GM19397 (cell line): ENCODE measurements around the gene ADGRG3.
"Not testable (repeated sequence)": the region's sequence is repeated elsewhere in the genome, so short reads cannot be mapped to it uniquely, and the experiment has no call there.

Experiments
- ATAC-seq: cut with Tn5 transposase; IDR thresholded peaks from one replicate; pipeline ENCODE4 v1.9.1; 2021; ENCODE audit warnings: mild to moderate bottlenecking, moderate library complexity; ENCODE audit not compliant: unreplicated experiment

ADGRG3 gene

DNA sequence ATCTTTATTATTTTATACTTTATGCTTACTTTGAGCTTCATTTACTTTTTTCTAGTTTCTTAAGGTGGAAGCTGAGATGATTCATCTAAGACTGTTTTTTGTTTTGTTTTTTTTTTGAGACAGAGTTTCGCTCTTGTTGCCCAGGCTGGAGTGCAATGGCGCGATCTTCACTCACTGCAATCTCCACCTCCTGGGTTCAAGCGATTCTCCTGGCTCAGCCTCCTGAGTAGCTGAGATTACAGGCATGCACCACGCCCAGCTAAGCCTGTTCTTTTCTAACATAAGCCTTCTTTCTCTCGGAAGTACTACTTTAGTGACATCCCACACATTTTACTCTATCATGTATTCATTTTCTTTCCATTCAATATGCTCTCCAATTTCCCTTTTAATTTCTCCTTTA is 44.5 kb downstream of the ADGRG3 start:
- not testable (repeated sequence) for ATAC-seq

DNA sequence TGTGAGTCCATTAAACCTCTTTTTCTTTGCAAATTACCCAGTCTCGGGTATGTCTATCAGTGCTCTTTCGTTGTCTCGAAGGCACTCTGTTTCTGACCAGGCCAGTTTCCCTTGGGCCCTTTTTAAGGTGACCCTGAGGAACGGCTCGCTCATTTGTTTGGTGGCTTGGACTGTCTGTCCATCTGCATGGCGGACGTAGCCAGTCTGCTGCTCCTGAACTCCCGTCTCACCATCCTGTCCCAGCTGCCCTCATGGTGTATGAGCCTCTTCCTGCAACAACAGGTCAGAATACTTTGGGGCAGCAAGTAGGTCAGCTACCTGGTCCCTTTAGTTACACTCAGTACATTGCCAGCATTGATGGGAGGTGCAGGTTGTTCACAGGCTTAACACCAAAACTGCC is 45.5 kb downstream of the ADGRG3 start:
- no peak for ATAC-seq

DNA sequence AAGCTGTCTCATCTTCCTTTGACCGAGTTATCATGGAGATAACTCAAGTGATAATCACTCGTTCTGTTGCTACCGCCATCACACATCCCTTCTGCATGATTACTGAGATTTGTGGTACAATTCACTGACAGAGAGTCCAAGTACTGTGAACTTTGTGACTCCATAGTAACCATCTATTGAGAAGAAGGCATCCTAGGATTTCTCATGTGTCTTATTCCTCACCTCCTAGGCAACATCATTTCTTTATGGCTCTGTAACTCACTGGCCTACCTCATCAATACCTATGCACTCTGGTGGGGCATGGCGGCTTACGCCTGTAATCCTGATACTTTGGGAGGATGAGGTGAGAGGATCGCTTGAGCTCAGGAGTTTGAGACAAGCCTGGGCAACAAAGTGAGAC is 45.9 kb downstream of the ADGRG3 start:
- no peak for ATAC-seq

DNA sequence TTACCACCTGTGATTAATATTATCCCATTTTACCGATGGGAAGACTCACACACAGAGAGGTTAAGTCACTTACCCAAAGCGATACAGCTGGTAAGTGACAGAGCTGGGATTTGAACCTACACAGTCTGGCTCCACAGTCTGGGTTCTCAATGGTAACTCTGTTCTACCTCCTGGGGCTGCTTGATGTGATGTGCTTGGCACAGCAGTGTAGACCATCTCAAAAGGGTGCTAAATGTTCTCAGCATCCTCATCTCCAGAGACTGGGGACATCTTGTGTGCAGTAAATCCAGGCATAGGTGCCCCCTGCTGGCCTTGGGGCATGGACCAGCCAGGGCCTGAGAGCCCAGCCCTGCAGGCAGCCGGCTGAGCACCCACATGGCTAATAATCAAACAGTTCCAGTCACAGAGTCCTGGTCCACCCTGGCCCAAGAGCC is 52.1 kb downstream of the ADGRG3 start:
- ATAC-seq, result no peak

DNA sequence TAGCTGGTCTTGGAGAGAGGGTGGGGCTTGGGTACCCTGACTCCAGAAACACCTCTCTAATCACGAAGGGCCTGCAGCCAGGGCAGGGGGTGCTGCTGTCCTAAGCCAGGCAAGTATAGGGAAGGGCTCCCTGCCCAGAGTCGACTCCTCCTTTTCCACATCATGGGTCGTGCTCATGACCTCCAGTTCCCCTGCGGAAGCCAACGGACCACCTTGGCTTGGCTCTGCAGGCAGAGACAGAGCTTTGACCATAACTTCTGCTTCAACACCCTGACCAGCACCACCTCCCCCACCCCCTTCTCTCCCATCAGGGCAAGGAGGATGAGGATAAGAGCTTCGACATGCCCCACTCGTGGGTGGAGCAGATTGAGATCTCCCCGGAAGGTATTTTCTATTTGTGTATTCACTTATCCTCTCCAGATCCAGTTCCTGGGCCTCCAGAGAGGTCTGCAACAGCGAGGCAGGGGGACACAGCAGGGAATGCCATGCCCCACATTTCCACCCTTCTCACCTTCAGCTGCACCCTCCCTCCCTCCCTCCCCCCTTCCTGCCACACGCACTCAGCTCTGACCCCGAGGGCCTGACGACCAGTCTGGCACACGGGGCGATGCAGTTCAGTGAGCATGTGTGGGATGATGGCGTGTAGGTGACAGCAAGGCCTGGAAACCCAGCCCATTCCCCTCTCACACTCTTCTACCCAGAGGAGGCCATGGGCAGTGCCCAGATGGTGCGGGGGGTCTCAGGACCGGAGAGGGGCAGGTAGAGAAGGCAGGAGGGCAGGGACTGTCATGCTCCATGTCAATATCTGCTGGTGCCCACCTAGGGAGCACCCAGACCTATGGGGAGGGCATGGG is 53.5 kb downstream of the ADGRG3 start:
- ATAC-seq, result no peak

DNA sequence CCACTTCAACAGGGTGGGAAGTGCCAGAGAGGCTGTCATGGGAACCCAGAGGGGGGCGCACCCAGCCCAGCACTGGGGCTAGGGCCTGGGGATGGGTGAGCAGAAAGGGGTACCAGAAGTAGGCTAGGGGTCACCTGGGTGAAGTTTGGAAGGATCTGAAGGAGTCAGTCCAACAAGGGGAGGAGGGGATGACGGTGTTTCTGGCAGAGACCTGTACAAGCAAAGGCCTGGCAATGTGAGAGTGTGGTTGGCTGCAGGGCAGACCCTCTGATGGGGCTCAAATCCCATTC is 54.0 kb downstream of the ADGRG3 start:
- ATAC-seq, result no peak

DNA sequence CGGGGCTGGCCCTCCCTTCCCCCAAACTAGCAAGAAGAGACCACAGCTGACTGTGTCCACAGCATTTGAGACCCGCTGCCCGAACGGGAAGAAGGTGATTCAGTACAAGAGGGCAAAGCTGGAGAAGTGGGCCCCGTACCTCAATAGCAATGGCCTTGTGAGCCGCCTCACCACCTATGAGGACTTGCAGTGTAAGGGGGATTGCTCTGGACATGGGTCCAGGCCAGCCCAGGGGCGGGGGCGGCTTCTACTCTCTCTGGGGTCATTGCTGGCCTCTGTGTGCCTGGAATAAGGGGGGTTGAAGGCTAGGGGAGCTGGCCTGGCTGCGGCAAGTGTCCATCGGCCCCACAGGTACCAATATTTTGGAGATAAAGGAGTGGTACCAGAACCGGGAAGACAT is 54.5 kb downstream of the ADGRG3 start:
- no peak for ATAC-seq

DNA sequence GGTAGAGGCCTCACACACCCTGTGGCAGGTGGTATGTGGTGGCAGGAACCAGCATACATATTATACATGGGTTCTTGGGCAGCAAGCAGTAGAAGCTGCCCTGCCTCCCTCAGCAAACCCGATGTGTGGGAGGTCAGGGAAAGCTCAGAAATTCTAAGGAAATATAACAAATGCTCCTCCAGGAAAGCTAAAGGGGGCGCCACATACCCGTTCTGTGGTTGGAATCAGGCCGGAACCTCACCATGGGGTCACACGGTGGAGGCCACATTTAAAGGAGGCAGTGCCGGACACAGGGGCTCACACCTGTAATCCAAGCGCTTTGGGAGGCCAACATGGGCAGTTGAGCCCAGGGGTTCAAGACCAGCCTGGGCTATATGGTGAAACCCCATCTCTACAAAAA is 55.1 kb downstream of the ADGRG3 start:
- ATAC-seq, result no peak

DNA sequence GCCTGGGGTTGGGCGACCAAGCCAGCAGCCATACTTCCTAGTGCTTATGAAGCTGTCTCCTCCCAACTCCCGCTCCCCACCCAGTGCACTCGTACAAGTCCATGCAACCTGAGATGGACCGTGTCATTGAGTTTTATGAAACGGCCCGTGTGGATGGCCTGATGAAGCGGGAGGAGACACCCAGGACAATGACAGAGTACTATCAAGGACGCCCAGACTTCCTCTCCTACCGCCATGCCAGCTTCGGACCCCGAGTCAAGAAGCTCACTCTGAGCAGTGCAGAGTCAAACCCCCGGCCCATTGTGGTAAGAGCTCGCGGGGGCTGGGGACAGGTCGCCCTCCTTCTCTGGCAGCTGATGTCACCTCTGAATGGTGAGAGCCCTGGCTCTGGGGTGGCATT is 56.4 kb downstream of the ADGRG3 start:
- no peak for ATAC-seq

DNA sequence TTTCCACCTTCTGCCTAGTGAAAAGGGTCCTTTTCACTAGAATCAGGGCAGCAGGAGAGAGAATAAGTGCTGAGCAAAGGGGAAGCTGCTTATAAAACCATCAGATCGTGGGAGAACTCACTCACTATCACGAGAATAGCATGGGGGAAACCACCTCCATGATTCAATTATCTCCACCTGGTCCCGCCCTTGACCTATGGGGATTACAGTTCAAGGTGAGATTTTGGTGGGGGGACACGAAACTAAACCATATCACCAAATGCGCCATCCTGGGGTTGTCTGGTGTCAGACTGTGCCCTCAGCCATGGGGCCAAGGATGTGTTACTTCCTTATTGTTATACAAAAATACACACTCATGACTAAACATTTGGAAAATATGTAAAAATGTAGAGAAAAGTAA is 57.0 kb downstream of the ADGRG3 start:
- ATAC-seq, result no peak

DNA sequence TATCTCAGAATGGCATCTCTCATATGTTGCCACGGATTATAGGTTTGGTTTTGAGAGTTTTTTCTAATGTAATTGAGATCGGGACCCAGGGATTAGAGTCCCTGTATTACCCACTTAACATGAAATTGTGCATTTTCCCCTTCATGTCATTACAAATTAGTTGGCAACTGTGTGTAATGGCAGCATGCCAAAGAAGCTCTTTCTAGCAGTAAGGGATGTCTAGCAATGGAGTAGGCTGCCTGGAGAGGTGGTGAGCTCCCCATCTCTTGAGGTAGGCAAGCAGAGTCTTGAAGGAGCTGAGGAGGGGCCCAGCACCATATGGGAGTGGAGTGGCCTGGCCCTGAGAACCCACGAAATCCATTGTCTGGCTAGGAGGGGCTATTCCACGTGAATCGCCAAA is 57.4 kb downstream of the ADGRG3 start:
- no peak for ATAC-seq

DNA sequence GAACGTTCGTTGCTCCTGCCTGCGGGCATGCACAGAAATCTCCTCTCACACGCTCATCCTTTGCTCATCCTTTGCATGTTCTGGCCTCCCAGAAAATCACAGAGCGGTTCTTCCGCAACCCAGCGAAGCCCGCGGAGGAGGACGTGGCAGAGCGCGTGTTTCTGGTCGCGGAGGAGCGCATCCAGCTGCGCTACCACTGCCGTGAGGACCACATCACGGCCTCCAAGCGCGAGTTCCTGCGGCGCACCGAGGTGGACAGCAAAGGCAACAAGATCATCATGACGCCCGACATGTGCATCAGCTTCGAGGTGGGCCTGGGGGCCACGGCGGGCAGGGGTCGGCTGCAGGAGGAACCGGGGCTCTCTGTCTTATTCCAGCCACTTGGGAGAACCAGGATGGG is 57.9 kb downstream of the ADGRG3 start:
- ATAC-seq, result no peak

DNA sequence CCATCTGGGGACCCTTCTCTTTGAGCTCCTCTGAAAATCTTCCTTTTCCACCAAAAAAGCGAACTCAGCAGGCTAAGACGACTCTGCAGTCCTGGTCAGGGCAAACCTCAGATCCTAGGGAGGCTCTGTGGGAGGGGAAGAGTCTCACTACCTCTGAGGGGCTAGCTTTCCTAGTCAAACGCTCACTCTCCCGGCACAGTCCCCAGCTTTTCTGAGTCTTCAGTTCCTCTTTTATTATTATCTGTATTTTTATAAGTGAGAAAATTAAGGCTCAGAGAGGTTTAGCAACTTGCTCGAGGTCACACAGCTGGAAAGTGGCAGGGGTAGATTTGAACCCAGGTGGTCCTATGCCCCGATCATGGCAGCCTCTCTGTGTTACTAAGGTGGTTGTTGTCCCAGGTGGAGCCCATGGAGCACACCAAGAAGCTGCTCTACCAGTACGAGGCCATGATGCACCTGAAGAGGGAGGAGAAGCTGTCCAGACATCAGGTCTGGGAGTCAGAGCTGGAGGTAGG is 58.4 kb downstream of the ADGRG3 start:
- no peak for ATAC-seq

DNA sequence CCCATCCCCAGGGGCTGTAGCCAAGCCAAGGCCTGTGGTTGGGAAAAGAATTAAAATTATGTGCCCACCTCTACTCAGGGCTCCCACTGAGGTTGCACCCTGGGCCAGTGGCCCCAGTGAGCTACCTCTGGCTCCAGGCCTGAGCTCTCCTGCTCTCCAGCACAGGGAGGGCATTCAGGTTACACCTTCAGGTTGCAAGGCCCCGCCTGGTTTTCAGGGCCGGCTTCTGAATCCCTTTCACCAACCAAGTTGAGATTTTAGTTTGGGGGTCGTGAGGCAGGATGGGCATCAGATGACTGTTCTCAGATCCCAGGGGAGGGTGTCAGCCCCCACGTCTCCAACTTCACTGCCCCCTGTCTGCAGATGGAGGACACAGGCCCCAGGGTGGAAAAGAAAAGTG is 59.5 kb downstream of the ADGRG3 start:
- no peak for ATAC-seq

DNA sequence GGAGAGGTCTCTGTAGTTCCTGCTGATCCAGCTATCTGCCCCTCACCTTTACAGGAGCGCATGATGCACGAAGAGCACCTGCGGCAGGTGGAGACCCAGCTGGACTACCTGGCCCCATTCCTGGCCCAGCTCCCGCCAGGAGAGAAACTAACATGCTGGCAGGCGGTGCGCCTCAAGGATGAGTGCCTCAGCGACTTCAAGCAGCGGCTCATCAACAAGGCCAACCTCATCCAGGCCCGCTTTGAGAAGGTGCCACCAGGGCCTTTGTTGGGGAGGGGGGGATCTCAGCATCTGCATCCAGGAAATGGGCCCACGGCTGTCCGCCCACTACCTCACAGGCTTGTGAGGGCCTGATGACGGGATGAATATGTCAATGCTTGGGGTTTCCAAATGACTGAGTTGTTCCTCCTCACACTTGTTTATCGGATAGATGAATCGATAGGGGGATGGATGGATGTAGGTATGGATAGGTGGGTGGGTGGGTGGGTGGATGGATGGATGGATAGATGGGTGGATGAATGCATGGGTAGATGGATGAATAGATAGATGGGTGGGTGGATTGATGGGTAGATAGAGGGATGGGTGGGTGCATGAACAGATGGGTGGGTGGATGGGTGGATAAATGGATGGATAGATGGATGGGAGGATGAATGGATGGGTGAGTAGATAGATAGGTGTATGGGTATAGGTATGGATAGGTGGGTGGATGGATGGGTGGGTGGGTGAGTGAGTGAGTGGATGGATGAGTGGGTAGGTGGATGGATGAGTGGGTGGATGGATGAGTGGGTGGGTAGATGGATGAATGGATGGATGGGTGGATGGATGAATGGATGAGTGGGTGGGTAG is 60.5 kb downstream of the ADGRG3 start:
- no peak for ATAC-seq

DNA sequence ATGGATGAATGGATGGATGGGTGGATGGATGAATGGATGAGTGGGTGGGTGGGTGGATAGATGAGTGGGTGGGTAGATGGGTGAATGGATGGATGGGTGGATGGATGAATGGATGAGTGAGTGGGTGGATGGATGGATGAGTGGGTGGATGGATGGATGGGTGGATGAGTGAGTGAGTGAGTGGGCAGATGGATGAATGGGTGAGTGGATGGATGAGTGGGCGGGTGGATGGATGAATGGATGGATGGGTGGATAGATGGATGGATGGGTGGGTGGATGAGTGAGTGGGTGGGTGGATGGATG is 61.0 kb downstream of the ADGRG3 start:
- no peak for ATAC-seq

DNA sequence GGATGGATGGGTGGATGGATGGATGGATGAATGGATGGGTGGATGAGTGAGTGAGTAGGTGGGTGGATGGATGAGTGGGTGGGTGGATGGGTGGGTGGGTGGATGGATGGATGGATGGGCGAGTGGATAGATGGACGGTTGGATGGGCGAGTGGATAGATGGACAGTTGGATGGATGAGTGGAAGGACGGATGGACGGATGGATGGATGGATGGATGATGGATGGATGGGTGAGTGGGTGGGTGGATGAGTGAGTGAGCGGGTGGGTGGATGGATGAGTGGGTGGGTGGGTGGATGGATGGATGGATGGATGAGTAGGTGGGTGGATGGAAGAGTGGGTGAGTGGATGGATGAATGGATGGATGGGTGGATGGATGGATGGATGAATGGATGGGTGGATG is 61.7 kb downstream of the ADGRG3 start:
- not testable (repeated sequence) for ATAC-seq

DNA sequence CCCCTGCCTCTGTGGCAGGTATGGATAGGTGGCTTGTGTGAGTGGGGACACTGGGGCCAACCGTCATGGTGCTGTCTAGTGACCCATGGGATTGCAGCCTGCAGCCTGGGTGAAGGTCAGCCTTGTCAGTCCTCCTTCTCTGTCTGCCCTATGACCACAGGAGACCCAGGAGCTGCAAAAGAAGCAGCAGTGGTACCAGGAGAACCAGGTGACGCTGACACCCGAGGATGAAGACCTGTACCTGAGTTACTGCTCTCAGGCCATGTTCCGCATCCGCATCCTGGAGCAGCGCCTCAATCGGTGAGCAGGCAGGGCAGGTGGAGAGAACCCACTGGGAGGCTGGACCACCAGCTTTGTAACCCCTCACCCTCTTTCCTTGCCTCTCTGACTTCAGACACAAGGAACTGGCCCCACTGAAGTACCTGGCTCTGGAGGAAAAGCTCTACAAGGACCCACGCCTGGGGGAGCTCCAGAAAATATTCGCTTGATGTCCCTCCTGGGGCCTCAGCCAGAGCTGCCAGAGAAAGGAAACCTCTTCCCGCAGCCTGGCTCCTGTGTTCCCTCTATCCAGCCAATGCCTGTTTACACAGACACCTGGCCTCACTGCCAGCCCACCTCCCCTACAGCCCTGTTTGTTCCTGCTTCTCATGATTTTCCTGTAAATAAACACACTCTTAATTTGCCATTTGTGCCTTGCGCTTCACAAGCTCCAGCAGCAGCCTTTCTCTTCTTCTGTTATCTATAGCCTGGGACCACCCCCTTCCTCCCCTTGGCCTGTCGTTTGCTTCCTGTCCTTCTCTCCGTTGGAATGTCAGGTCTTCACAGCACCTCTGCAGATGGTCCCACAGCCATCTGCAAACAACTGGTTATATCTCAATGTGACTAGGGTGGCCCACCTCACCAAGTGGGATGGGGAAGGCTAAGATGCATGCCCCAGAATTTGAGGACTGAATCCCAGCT is 62.9 kb downstream of the ADGRG3 start:
- no peak for ATAC-seq

DNA sequence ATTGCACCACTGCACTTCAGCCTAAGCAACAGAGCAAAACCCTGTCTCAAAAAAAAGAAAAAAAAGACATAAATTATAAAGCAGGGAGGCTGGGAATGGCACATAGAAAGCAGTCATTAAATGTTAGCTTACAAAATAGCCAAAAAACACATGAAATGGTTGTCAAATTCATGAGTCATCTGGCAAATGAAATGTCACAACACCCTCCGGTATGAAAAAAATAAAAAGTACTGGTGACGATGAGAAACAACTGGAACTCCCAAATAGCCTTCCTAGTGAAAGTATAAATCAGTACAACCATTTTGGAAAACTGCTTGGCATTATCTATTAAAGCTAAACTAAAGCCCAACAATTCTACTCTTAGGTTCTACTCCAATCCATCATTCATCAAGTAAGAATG is 63.9 kb downstream of the ADGRG3 start:
- no peak for ATAC-seq

DNA sequence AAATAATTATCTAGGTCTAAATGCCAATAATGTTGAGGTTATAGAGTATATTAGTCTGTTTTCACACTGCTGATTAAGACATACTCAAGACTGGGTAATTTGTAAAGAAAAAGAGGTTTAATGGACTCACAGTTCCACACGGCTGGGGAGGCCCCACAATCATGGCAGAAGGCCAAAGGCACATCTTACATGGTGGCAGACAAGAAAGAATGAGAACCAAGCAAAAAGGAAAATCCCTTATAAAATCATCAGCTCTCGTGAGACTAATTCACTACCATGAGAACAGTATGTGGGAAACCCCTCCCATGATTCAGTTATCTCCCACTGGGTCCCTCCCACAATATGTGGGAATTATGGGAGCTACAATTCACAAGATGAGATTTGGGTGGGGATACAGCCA is 64.6 kb downstream of the ADGRG3 start:
- ATAC-seq, result no peak

DNA sequence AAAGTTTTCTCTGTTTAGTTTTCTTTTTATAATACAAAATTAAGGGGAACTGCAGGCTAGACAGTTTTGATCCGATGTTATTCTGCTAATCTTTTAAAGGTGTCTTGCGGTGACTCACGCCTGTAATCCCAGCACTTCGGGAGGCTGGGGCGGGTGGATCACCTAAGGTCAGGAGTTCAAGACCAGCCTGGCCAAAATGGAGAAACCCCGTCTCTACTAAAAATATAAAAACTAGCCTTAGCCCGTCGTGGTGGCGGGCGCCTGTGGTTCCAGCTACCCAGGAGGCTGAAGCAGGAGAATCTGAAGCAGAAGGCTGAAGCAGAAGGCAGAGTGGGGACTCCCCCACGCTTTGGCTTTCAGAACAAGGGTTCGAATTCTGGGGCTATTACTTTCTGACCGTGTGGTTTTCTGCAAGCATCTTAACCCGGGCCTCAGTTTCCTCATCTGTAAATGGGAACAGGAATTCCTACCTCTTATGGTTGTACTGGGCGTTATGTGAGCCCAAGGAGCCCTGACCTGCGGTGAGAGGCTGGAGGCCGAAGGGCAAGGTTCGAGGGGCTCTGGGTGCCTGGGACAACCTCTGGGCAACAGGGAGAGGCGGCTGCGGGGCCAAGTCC is 66.3 kb downstream of the ADGRG3 start:
- no peak for ATAC-seq
